K562 (cell line): ENCODE measurements around the gene PSRC1. TPM values are rescaled to one million over a fixed set of nuclear protein-coding genes. Genes with fewer than 3 reads are reported as not detected.

Experiments used
- CBX8 ChIP-seq: fragments of 200-600 bp; sonication (generic); IDR thresholded peaks from 2 replicates; pipeline ENCODE4 v1.6.1; 2012; ENCODE audit warnings: borderline replicate concordance, mixed run types, low read depth, mild to moderate bottlenecking, moderate library complexity, mixed read lengths, low read length, control low read depth, inconsistent platforms; ENCODE audit not compliant: poor library complexity, severe bottlenecking; ENCODE audit errors: extremely low read depth
- ELF1 ChIP-seq: fragments of 200-800 bp; sonication (Bioruptor generic); IDR thresholded peaks from 2 replicates; pipeline ENCODE4 v1.6.1; 2016; ENCODE audit warnings: missing genetic modification characterization, missing compliant biosample characterization
- ELF4 ChIP-seq: fragments of 450-650 bp; formaldehyde crosslinking; IDR thresholded peaks from 2 replicates; pipeline ENCODE4 v1.4.0; 2022; ENCODE audit warnings: missing genetic modification characterization
- ETS2 ChIP-seq: IDR thresholded peaks from 2 replicates; pipeline ENCODE4 v1.6.1; 2016; ENCODE audit warnings: borderline replicate concordance, missing genetic modification characterization, mild to moderate bottlenecking, moderate library complexity, missing compliant biosample characterization; ENCODE audit not compliant: poor library complexity, severe bottlenecking
- GABPB2 ChIP-seq: fragments of 250-450 bp; sonication (Bioruptor Pico); conservative IDR thresholded peaks from 2 replicates; pipeline ENCODE4 v1.5.1; 2021; ENCODE audit warnings: mild to moderate bottlenecking
- HNRNPH1 ChIP-seq: fragments of 200-400 bp; formaldehyde crosslinking; optimal IDR thresholded peaks from 2 replicates; pipeline ENCODE3; 2017; ENCODE audit warnings: low read depth, mild to moderate bottlenecking, low read length, moderate library complexity
- KLF6 ChIP-seq: fragments of 250-450 bp; sonication (Bioruptor Pico); IDR thresholded peaks from 2 replicates; pipeline ENCODE4 v1.4.0; 2020; ENCODE audit warnings: mild to moderate bottlenecking, moderate library complexity, borderline replicate concordance
- LCOR ChIP-seq: sonication (generic); formaldehyde crosslinking; IDR thresholded peaks from 2 replicates; pipeline ENCODE4 v1.8.0; 2022; ENCODE audit warnings: mild to moderate bottlenecking, missing genetic modification reagents
- MCM5 ChIP-seq: fragments of 450-650 bp; IDR thresholded peaks from 2 replicates; pipeline ENCODE4 v1.6.1; 2016; ENCODE audit warnings: low read depth
- MCM7 ChIP-seq, 2 experiments: fragments of 450-650 bp; IDR thresholded peaks; 2 replicates each; pipeline ENCODE4 v1.6.1; 2016 to 2018
- PBX2 ChIP-seq, 2 experiments: IDR thresholded peaks in 1 of 2; conservative IDR thresholded peaks in 1 of 2; 2 replicates each; pipeline ENCODE4 v1.6.1; 2016; ENCODE audit warnings: low read depth in 2 of 2, mild to moderate bottlenecking in 1 of 2, missing compliant biosample characterization in 1 of 2, missing genetic modification characterization in 1 of 2, moderate library complexity in 1 of 2
- PHTF2 ChIP-seq: fragments of 250-450 bp; sonication (Bioruptor Pico); IDR thresholded peaks from 2 replicates; pipeline ENCODE4 v1.5.0; 2021; ENCODE audit warnings: mild to moderate bottlenecking
- POU5F1 ChIP-seq: fragments of 150-350 bp; IDR thresholded peaks from 2 replicates; pipeline ENCODE4 v1.6.1; 2014; ENCODE audit warnings: borderline replicate concordance, low read length, low read depth, mild to moderate bottlenecking; ENCODE audit not compliant: partially characterized antibody
- SLC30A9 ChIP-seq: fragments of 250-450 bp; sonication (Bioruptor Pico); IDR thresholded peaks from 2 replicates; pipeline ENCODE4 v1.8.0; 2022; ENCODE audit warnings: mild to moderate bottlenecking, moderate library complexity
- SNRNP70 ChIP-seq: fragments of 200-400 bp; formaldehyde crosslinking; optimal IDR thresholded peaks from 2 replicates; pipeline ENCODE3; 2017; ENCODE audit warnings: low read depth, low read length
- SP1 ChIP-seq: sonication (generic); formaldehyde crosslinking; IDR thresholded peaks from 2 replicates; pipeline ENCODE4 v1.8.1; 2022; ENCODE audit warnings: mild to moderate bottlenecking, missing genetic modification reagents
- ZBTB1 ChIP-seq: sonication (generic); formaldehyde crosslinking; IDR thresholded peaks from 2 replicates; pipeline ENCODE4 v1.8.1; 2023; ENCODE audit warnings: missing genetic modification reagents, low read depth, mild to moderate bottlenecking, borderline replicate concordance
- ZNF143 ChIP-seq: sonication (generic); formaldehyde crosslinking; IDR thresholded peaks from 2 replicates; pipeline ENCODE4 v1.9.0; 2022; ENCODE audit warnings: mild to moderate bottlenecking, missing genetic modification reagents
- ZNF224 ChIP-seq: sonication (generic); formaldehyde crosslinking; IDR thresholded peaks from 2 replicates; pipeline ENCODE4 v1.8.0; 2022; ENCODE audit warnings: mild to moderate bottlenecking, missing genetic modification reagents
- polyA plus RNA-seq, 8 experiments: library from polyadenylated mRNA; depleted of rRNA in 4 of 8; stranded (reverse) in 5 of 8; unstranded in 3 of 8; fragments of >200 nt; fragmentation: Nextera tagmentation in 2 of 8; fragmentation: Illumina TruSeq in 1 of 8; extraction: Ambion mirVana in 2 of 8; extraction: Trizol in 1 of 8; gene quantifications; 2 replicates each; pipeline versions ENCODE4 v1.2.1 to v1.2.3, GENCODE V29; 2011 to 2014; ENCODE audit warnings: inconsistent platforms in 1 of 8, missing spikeins in 1 of 8
- total RNA-seq, 7 experiments: library from RNA; depleted of rRNA in 6 of 7; stranded (reverse); fragments of >200 nt in 6 of 7; fragmentation: Illumina TruSeq in 2 of 7; extraction: Trizol in 2 of 7; gene quantifications; 2 replicates each; pipeline versions ENCODE4 v1.2.1 to v1.2.3, GENCODE V29; 2011 to 2021; ENCODE audit warnings: low replicate concordance in 1 of 7
- TF ChIP-seq, protein P1 (sequence below), 3 experiments: IDR thresholded peaks in 2 of 3; conservative IDR thresholded peaks in 1 of 3; 2 replicates each; pipeline ENCODE4 v1.5.1; 2011 to 2012; ENCODE audit warnings: low read length in 3 of 3, mild to moderate bottlenecking in 3 of 3, control low read depth in 2 of 3, improper control_type of control experiment in 1 of 3, inconsistent platforms in 1 of 3, low read depth in 1 of 3, mixed read lengths in 1 of 3, moderate library complexity in 1 of 3; ENCODE audit not compliant: insufficient read depth in 2 of 3

The PSRC1 gene
- total and polyA plus RNA-seq, 9 of the 15 experiments (the other 6 are each of a cell fraction or from before 2014, with no cell fraction given): 6.5 to 65.2 (median 39.3) TPM

DNA sequence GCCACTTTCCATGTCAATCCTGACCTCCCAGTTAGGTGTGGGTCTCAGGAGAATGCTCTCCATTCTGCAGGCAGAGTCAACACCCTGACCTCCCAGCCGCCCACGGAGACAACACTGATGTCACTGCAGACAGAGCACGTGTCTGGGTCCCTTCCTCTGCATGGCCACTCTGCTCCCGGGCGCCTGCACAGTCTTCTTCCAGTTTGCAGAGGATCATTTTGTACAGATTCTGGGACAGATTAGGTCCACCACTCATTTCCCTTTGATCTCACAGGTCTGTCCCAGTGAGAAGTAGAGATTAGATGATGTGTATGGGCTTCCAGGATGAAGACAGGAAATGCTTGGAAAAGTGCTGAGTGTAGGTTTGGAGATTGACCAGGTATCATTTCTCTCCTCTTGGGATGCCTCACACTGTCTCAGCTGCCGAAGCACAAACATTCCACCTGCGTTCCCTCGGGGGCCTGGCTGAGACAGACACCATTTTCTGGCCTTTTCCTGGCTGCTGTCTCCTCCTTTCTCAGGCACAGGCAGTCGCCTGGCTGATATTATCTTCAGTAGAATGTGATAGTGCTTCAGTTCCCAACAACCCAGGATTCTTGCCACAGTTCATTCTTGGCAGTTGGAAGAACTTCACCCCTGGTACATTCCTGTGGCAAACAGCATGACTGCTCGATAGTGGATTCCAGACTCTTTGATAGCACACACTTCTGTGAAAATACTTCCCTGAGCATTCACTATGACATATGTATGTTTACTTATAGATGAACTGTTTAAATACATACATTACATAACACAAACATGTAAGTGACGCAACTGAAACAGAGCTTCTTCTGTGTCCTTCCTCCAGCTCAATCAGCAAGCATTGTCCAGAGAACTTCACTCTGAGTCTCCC, 16.0 kb upstream of the PSRC1 start (continued):
- TF ChIP-seq ELF1 (tag) (no peak), ZBTB1 (no peak), SLC30A9 (CRISPR knock-in tag) (no peak), SP1 (CRISPR knock-in tag) (no peak), GABPB2 (no peak), PHTF2 (CRISPR knock-in tag) (no peak), ELF4 (CRISPR knock-in tag) (no peak), MCM5 (no peak), MCM7 (IDR thresholded peaks at IDR 0.05) (no peak), HNRNPH1 (no peak), SNRNP70 (no peak), ZNF224 (CRISPR knock-in tag) (0 out of 2 replicates have a peak, but pooled peaks have one; percentile 48), ETS2 (tag) (no peak), ZNF143 (CRISPR knock-in tag) (no peak), POU5F1 (no peak), PBX2 (CRISPR knock-in tag; IDR thresholded peaks at IDR 0.05; ENCODE audit: low read depth) (no peak), PBX2 (tag; conservative IDR thresholded peaks at IDR 0.05; ENCODE audit: low read depth) (no peak), KLF6 (no peak), LCOR (no peak), CBX8 (no peak)
- TF ChIP-seq, protein P1, sequence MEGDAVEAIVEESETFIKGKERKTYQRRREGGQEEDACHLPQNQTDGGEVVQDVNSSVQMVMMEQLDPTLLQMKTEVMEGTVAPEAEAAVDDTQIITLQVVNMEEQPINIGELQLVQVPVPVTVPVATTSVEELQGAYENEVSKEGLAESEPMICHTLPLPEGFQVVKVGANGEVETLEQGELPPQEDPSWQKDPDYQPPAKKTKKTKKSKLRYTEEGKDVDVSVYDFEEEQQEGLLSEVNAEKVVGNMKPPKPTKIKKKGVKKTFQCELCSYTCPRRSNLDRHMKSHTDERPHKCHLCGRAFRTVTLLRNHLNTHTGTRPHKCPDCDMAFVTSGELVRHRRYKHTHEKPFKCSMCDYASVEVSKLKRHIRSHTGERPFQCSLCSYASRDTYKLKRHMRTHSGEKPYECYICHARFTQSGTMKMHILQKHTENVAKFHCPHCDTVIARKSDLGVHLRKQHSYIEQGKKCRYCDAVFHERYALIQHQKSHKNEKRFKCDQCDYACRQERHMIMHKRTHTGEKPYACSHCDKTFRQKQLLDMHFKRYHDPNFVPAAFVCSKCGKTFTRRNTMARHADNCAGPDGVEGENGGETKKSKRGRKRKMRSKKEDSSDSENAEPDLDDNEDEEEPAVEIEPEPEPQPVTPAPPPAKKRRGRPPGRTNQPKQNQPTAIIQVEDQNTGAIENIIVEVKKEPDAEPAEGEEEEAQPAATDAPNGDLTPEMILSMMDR (IDR thresholded peaks at IDR 0.05 in 2 of 3, conservative IDR thresholded peaks at IDR 0.05 in 1 of 3; ENCODE audit: insufficient read depth in 2 of 3, low read depth in 1 of 3, low read length in 3 of 3): no peak
